ENCODE results near the gene ZNF296. TPM values are rescaled to one million over a fixed set of nuclear protein-coding genes. Genes with fewer than 3 reads are reported as not detected.

ZNF296 gene
- total and polyA plus RNA-seq, 2 donors (not counting 3 experiments of a cell fraction or from before 2014, with no cell fraction given) = 0.35 to 1.8 TPM

DNA sequence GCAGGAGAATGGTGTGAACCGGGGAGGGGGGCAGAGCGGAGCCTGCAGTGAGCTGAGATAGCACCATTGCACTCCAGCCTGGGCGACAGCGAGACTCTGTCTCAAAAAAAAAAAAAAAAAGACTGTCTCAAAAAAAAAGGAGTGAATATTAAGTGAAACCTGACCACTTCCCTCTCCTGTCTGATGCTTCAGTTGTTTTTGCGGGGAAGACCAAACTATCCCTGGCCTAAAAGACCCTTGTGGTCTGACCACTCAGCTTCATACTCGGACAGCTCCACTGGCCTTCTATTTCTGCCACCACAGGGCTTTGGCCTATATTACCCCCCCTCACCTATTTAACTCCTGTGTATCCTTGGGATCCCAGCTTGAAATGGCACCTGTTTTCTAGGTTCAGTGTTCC lies 35.2 kb downstream of the ZNF296 start:
- BruUV-seq (replicated peaks) = no TSS peak
- no peak overlapping the region for H3K4me3 ChIP-seq (replicated peaks in 1 of 3; ENCODE audit: insufficient read depth in 1 of 3, low read depth in 1 of 3, low read length in 3 of 3)
- no peak overlapping the region for H2AFZ ChIP-seq (ENCODE audit: low read depth, low read length)
- peaks cover 55% of the 10 kb centered on the region for H3K79me2 ChIP-seq (ENCODE audit: control insufficient read depth, insufficient read depth, low read length)
- peaks cover 11% of the 10 kb centered on the region for H3K4me1 ChIP-seq (ENCODE audit: control insufficient read depth, extremely low read depth, insufficient read depth, low read length)
- no peak overlapping the region for H3K4me2 ChIP-seq (ENCODE audit: insufficient read depth, low read length)
- no peaks in the 10 kb centered on the region for H3K27me3 ChIP-seq (ENCODE audit: control insufficient read depth in 2 of 2, insufficient read depth in 2 of 2, low read length in 2 of 2)
- TF ChIP-seq POLR2AphosphoS5 (IDR thresholded peaks at IDR 0.05; ENCODE audit: insufficient read depth, low read depth, low read length) = no peak
- no peak for TF ChIP-seq EZH2 (IDR thresholded peaks at IDR 0.05; ENCODE audit: borderline replicate concordance, low read depth, low read length, severe bottlenecking)
- TF ChIP-seq, protein P1, sequence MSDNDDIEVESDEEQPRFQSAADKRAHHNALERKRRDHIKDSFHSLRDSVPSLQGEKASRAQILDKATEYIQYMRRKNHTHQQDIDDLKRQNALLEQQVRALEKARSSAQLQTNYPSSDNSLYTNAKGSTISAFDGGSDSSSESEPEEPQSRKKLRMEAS (IDR thresholded peaks at IDR 0.05; ENCODE audit: insufficient read depth, insufficient read length) = no peak
- TF ChIP-seq FOS (IDR thresholded peaks at IDR 0.05; ENCODE audit: borderline replicate concordance, insufficient read depth, low read length) = no peak
- TF ChIP-seq JUN (IDR thresholded peaks at IDR 0.05; ENCODE audit: borderline replicate concordance, insufficient read depth, insufficient read length, low read depth) = no peak
- no peak for TF ChIP-seq MYC (IDR thresholded peaks at IDR 0.05; ENCODE audit: low read depth, low read length)
- no peak for TF ChIP-seq POLR2A (IDR thresholded peaks at IDR 0.05; ENCODE audit: low read depth, low read length)
- TF ChIP-seq, protein P2, sequence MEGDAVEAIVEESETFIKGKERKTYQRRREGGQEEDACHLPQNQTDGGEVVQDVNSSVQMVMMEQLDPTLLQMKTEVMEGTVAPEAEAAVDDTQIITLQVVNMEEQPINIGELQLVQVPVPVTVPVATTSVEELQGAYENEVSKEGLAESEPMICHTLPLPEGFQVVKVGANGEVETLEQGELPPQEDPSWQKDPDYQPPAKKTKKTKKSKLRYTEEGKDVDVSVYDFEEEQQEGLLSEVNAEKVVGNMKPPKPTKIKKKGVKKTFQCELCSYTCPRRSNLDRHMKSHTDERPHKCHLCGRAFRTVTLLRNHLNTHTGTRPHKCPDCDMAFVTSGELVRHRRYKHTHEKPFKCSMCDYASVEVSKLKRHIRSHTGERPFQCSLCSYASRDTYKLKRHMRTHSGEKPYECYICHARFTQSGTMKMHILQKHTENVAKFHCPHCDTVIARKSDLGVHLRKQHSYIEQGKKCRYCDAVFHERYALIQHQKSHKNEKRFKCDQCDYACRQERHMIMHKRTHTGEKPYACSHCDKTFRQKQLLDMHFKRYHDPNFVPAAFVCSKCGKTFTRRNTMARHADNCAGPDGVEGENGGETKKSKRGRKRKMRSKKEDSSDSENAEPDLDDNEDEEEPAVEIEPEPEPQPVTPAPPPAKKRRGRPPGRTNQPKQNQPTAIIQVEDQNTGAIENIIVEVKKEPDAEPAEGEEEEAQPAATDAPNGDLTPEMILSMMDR (IDR thresholded peaks at IDR 0.05; ENCODE audit: extremely low read depth in 1 of 2, insufficient read depth in 1 of 2, low read depth in 1 of 2, low read length in 2 of 2) = no peak
- TF ChIP-seq GATA2 (IDR thresholded peaks at IDR 0.05; ENCODE audit: insufficient read depth, insufficient read length, low read depth, low read length) = no peak
- POLR2A ChIA-PET = no interaction called here
- H3K9me1 ChIP-seq (replicated peaks; ENCODE audit: control insufficient read depth, extremely low read depth, insufficient read depth, low read length) = no peaks in the 10 kb centered on the region
- no peak overlapping the region for H3K27ac ChIP-seq (ENCODE audit: insufficient read depth, low read depth, low read length)
- intact Hi-C loops (cut with micrococcal nuclease) = no loop called here
- H3K9ac ChIP-seq (replicated peaks; ENCODE audit: extremely low read depth, insufficient read depth, low read length) = no peak overlapping the region
- peaks cover 5 to 36% of the 10 kb centered on the region in 2 experiments for H3K36me3 ChIP-seq (ENCODE audit: control insufficient read depth in 2 of 2, extremely low read depth in 1 of 2, insufficient read depth in 2 of 2, low read length in 2 of 2)
- DNase-seq (ENCODE audit: low read depth, low spot score) (no peak), FAIRE-seq (no peak)
- CTCF ChIA-PET = interaction anchor here (0.7 to 1.4 kb wide), 2 partner anchors 19 to 49 kb away, joined by 3 to 7 read pairs; no protein-coding TSS in a partner anchor
- dilution Hi-C loops (cut with MboI; ENCODE audit: extremely low pct_ligation_motif_present, low sequenced_read_pairs) = no loop called here
- peaks cover 3% of the 10 kb centered on the region for H4K20me1 ChIP-seq (replicated peaks; ENCODE audit: control insufficient read depth, extremely low read depth, insufficient read depth, low read length)
- H3K9me3 ChIP-seq (replicated peaks; ENCODE audit: control insufficient read depth, insufficient read depth, low read length) = no peaks in the 10 kb centered on the region
